ENCODE data around the gene CCT3.
"Not testable (repeated sequence)": the region's sequence is repeated elsewhere in the genome, so short reads cannot be mapped to it uniquely, and the experiment has no call there.

Gene CCT3

DNA sequence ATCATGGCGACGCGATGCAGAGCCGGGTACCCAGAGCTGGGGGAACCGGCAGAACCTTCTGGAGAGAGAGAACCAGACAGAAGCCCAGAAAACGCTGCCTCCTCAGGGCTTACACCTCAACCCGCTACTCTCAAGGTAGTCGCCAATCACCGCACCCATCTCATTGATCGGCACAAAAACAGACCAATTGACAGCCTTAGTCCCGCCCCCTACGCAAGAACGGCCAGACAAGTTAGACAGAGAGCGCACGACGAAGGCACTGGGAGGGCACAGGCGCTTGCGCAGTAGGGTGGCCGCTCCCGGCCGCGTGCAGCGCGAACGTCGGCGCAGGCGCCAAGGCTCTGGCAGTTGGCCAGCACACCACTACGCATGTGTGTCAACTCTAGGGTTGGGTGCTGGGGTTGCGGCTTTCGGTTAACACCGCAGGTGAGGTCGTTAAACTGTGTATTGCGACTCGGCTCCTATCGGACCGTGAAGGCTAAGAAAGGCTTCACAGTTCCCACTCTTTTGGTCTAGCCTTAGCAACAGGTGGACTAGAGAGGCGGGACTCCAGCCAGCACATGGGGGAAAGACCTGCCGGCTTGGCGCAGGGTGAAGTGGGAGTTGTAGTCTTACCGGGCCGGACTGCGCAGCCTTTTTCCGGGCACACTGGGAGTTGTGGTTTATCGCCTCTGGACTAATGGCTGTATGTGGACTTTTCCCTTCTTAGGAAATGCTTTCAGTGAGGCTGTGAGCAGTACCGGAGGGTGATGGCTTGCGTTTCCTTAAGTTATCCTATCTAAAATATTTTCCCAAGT lies at the start of gene CCT3, which contains the start of gene TSACC:
Gene CCT3 (minus strand): TSS at position 113 of the 797 bp plus-strand sequence. CDS start 108 bp downstream, at position 5.
Gene TSACC (plus strand): TSS at position 347 of the 797 bp plus-strand sequence. CDS start 1,232 bp downstream, outside the sequence.
- DNase-seq, result peak; percentile 100

DNA sequence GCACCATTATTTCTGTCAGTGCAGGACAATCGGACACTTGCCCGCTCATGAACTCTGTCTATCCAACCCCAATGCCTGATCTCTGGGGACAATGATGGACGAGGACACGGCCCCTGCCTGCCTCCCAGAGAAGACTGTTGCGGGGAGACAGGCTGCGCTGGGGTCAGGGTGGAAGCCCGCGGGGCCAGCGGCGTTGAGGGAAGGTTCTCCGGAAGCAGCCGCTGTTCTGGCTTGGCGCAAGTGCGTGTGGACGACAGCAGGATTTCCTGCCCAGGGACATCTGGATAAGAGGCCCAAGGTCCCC lies 49.7 kb upstream of the CCT3 start:
- no peak for DNase-seq

DNA sequence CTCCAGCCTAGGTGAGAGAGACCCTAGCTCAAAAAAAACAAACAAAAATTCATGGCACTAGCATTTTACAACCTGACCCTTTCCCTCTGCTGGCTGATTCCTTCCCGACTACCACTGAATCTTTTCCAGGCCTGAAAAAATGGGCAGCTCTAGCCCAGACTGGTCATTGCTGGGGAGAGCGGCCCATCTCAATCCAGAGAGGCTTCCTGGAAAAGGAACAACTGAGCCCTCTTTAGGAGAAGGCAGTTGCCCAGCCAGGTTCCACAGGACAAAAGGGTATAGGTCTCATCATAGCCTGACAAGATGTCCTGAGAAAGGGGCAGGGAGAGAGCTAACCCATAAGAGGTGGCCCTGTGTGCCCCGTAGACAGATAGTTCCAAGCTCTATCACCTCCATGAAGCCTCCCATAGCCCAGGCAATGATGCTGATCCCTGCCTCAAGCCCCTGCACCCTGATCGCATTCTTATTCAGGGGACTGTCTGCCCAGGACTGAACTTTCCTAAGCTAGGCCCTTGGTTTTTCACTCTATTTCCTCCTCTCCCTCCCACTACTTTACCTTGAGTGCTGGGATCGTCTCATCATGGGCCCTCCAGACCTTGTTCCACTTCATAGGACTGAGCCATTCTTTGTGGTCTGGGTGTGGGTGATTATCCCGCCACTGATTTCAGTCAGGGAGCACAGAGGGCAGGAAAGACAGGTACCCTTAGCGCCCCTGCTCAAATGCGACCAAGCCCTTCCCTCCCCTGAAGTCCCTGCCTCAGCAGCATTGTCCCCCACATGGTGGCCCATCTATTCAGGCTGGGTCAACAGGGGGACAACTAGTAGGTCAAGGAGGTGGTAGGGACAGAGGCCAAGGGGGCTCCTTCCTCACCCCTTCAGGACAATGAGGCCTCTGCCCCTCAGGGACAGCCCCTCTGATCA lies 49.1 kb upstream of the CCT3 start:
- DNase-seq, result no peak

DNA sequence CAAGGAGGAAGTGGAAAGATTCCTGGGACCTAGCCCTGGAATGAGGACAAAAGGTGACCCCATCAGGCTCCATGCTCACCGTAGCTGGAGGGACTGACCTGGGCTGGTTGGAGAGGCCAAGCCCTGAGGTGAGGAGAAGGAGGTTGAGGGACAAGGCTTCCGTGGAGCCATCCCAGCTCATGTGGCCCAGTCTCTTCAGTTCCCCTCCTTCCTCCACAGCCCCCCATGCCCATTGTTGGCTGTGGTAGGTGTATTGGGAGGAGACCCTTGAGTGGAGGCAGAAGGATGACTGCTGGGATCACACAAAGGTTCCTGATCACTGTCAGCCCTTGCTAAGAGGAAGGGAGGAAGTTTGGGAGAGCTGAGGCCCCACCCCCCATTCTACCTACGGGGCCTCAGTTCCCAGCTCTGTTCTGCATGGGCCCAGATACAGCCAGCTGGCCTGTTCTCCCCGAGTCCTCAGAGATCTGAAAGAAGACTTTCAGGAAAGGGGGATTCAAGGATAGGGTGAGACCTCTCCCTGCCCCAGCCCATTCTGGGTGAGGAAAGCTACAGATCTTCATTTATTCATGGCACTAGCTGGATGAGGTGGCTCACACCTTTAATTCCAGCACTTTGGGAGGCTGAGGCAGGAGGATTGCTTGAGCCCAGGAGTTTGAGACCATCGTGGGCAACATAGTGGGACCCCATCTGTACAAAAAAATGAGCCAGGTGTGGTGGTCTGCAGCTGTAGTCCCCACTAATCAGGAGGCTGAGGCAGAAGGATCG lies 48.2 kb upstream of the CCT3 start:
- DNase-seq, result no peak

DNA sequence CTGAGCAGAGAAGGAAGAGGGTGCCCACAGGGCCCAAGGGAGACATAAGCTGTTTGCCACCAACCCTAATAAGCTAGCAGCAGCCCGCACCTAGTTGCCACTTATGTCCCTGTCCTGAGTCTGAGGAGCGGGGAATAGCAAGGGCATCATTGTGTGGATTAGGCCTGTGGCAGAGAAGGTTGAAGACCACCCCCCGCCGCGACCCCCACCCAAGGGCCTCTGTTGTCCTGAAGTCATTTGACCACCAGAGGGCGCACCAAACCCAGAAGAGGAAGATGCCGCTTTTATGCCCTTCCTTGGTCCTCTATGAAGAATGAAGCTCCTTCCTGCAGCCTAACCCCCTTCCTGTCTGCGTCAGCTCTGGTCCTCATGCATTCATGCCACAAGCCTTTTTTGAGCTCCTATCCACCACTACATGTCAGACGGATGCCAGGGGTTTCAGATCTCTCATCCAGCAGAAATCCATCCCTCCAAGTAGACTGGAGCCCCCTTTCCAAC lies 47.5 kb upstream of the CCT3 start:
- DNase-seq, result peak; percentile 90

DNA sequence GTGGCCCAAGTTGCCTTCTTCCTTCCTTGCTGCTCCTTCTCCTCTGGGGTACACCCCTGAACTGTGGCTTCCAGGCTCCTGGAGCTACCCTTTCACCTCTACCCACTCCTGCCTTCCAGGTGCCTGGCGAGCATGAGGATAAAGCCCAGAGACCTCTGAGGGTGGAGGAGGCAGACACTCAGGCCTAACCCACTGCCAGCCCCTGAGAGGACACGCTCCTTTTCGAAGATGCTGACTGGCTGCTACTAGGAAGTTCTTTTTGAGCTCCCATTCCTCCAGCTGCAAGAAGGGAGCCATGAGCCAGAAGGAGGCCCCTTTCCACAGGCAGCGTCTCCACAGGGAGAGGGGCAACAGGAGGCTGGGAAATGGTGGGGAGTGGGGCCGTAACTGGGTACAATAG lies 46.6 kb upstream of the CCT3 start:
- DNase-seq, result no peak

- no peak for DNase-seq
Observed at GRCh38 chr1:156384007-156384406, 45.9 kb upstream of the CCT3 start.

- DNase-seq, result peak; percentile 79
Observed at GRCh38 chr1:156383023-156383422, 44.9 kb upstream of the CCT3 start.

- no peak for DNase-seq
Observed at GRCh38 chr1:156382561-156382960, 44.5 kb upstream of the CCT3 start.

GRCh38 chr1:156379420-156380165 lies 41.5 kb upstream of the CCT3 start:
- DNase-seq, result no peak

GRCh38 chr1:156378557-156378956 lies 40.5 kb upstream of the CCT3 start:
- DNase-seq, result no peak

GRCh38 chr1:156376958-156377919 lies 39.1 kb upstream of the CCT3 start:
- DNase-seq, result no peak

DNA sequence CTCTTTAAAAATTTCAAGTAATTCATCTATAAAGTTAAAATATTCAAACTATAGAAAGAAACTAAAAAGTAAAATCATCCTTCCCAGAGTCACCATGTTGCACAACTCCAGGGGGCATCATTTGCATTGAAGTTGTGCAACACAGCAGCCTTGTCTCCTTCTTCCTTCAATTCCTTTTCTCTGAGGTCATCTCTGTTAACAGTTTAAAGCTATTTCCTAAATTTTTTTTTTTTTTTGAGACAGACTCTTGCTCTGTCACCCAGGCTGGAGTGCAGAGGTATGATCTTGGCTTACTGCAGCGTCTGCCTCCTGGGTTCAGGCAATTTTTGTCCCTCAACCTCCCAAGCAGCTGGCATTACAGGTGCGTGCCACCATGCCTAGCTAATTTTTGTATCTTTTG lies 38.1 kb upstream of the CCT3 start:
- no peak for DNase-seq

- DNase-seq, result no peak
Observed at GRCh38 chr1:156373546-156373945, 35.5 kb upstream of the CCT3 start.

DNA sequence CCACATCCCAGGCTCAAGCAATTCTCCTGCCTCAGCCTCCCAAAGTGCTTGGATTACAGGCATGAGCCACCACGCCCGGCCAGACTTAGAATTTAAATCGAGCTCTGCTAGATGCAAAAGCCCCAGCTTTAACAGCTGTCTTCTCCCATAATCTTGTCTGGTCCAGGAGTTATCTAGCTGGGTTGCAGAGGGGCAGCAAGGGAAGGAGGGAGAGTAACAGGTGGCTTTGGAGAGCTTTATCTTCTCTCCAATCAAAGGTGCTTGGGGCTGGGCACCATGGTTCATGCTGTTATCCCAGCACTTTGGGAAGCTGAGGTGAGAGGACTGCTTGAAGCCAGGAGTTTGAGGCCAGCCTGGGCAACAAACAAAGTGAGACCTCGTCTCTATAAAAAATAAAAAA lies 34.8 kb upstream of the CCT3 start:
- no peak for DNase-seq

GRCh38 chr1:156372265-156372586 lies 34.1 kb upstream of the CCT3 start:
- no peak for DNase-seq

GRCh38 chr1:156371553-156372264 lies 33.6 kb upstream of the CCT3 start:
- no peak for DNase-seq

DNA sequence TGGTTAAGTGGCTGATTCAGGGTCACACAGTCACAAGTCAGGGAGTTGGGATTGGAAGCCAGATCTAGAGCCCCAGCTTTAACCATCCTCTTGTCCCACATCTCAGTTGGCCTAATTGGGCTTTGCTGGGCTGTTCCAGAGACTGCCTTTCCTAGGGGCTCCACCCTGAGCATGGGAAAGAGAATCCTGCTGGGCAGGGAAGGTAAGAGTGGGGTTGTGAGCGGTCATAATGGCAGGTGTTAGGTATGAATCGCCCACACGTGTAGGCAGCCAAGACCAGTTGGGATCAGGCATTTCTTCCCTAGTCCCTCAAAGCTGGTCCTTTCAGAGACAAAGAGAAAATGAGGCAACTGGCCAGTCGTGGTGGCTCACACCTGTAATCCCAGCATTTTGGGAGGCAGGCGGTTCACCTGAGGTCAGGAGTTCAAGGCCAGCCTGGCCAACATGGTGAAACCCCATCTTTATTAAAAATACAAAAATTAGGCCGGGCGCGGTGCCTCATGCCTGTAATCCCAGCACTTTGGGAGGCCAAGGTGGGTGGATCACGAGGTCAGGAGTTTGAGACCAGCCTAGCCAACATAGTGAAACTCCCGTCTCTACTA lies 31.7 kb upstream of the CCT3 start:
- not testable (repeated sequence) for DNase-seq

DNA sequence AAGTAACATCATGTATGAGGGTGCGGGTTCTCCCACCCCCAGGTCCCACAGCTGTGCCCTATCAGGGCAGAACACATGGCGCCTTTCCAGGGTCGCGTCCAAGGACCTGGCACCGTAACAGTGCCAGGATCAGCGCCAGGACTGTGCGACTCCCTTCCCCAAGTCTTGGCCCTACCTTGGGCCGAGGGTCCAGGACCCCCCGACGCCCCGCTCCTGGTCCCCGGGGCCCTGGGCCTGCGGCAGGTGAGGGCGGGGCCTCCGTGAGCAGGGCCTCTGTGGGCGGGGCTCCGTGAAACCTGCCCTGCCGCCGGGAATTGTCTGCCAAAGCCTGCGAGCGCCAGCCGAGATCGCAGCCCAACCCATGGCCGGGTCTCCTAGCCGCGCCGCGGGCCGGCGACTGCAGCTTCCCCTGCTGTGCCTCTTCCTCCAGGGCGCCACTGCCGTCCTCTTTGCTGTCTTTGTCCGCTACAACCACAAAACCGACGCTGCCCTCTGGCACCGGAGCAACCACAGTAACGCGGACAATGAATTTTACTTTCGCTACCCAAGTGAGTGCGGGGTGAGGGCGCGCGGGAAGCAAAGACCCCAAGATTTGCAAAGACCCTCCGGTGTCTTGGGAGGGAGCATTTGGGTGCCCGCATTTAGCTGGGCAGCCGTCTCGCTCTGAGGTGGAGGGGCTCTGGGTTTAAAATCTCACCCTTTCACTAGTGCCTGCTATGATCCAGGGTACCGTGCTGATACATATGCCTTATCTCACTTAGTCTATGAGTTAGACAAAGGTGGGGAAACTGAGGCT lies 31.0 kb upstream of the CCT3 start, which contains the start of gene RHBG:
Gene RHBG (plus strand): TSS at position 323 of the 796 bp plus-strand sequence. CDS start 39 bp downstream, at position 362.
- no peak for DNase-seq
